ENCODE data around the gene GTF2H2C.
"Not testable (repeated sequence)": the region's sequence is repeated elsewhere in the genome, so short reads cannot be mapped to it uniquely, and the experiment has no call there.

The GTF2H2C gene

GRCh38 chr5:69568072-69568471 lies 8.1 kb downstream of the GTF2H2C start:
- DNase-seq = not testable (repeated sequence)

- DNase-seq = not testable (repeated sequence)
Observed at GRCh38 chr5:69583356-69583755, 23.4 kb downstream of the GTF2H2C start.

- not testable (repeated sequence) for DNase-seq
Observed at GRCh38 chr5:69596114-69596840, 36.3 kb downstream of the GTF2H2C start.

- not testable (repeated sequence) for DNase-seq
Observed at GRCh38 chr5:69601947-69602346, 42.0 kb downstream of the GTF2H2C start.

GRCh38 chr5:69606839-69607238 lies 46.8 kb downstream of the GTF2H2C start:
- DNase-seq = not testable (repeated sequence)

- not testable (repeated sequence) for DNase-seq
Observed at GRCh38 chr5:69607750-69608149, 47.8 kb downstream of the GTF2H2C start.

- not testable (repeated sequence) for DNase-seq
Observed at GRCh38 chr5:69608861-69609496, 49.0 kb downstream of the GTF2H2C start.

- DNase-seq = not testable (repeated sequence)
Observed at GRCh38 chr5:69614843-69615242, 54.9 kb downstream of the GTF2H2C start.

GRCh38 chr5:69631879-69632278 lies 71.9 kb downstream of the GTF2H2C start:
- DNase-seq = not testable (repeated sequence)

All from 8988T (cell line).